Osteocyte (in vitro differentiated cells): ENCODE results near the gene SMYD1. TPM values are rescaled to one million over a fixed set of nuclear protein-coding genes. Genes with fewer than 3 reads are reported as not detected.
A peak's percentile ranks its signal among the peaks of the same experiment; 100 is the strongest.

Source experiments
- DNase-seq: peaks from one replicate; pipeline ENCODE4 v3.0.0; 2021; ENCODE audit warnings: mixed read lengths; ENCODE audit not compliant: unreplicated experiment; ENCODE audit errors: extremely low spot score
- H3K27ac Mint-ChIP-seq: one replicate; pipeline ENCODE4 v1.8.0; 2021; ENCODE audit warnings: mild to moderate bottlenecking, mixed read lengths; ENCODE audit not compliant: unreplicated experiment
- H3K27me3 Mint-ChIP-seq: one replicate; pipeline ENCODE4 v1.8.0; 2021; ENCODE audit warnings: mixed read lengths; ENCODE audit not compliant: unreplicated experiment
- H3K36me3 Mint-ChIP-seq: one replicate; pipeline ENCODE4 v1.8.0; 2021; ENCODE audit warnings: mixed read lengths; ENCODE audit not compliant: unreplicated experiment
- H3K4me1 Mint-ChIP-seq: one replicate; pipeline ENCODE4 v1.8.0; 2021; ENCODE audit warnings: mixed read lengths; ENCODE audit not compliant: unreplicated experiment
- H3K4me3 Mint-ChIP-seq: one replicate; pipeline ENCODE4 v1.8.0; 2021; ENCODE audit warnings: mild to moderate bottlenecking, moderate library complexity, mixed read lengths; ENCODE audit not compliant: unreplicated experiment
- H3K9me3 Mint-ChIP-seq: one replicate; pipeline ENCODE4 v1.8.0; 2021; ENCODE audit warnings: mixed read lengths; ENCODE audit not compliant: unreplicated experiment
- microRNA-seq: library from miRNA; unstranded; fragments of <30 nt; microRNA quantifications from one replicate; pipeline ENCODE4 v1.1.0, GENCODE V29; 2020; ENCODE audit not compliant: unreplicated experiment
- total RNA-seq: library from RNA; stranded (reverse); gene quantifications from 2 replicates; pipeline ENCODE4 v1.2.1, GENCODE V29; 2021
- TF ChIP-seq, protein P1 (sequence below): fragments of 200-600 bp; sonication (generic); IDR thresholded peaks from 2 replicates; pipeline ENCODE4 v1.5.0; 2021; ENCODE audit warnings: antibody characterized with exemption, mild to moderate bottlenecking, moderate library complexity

SMYD1 gene
- total RNA-seq, 1 donor from 2014 or later: not detected

DNA sequence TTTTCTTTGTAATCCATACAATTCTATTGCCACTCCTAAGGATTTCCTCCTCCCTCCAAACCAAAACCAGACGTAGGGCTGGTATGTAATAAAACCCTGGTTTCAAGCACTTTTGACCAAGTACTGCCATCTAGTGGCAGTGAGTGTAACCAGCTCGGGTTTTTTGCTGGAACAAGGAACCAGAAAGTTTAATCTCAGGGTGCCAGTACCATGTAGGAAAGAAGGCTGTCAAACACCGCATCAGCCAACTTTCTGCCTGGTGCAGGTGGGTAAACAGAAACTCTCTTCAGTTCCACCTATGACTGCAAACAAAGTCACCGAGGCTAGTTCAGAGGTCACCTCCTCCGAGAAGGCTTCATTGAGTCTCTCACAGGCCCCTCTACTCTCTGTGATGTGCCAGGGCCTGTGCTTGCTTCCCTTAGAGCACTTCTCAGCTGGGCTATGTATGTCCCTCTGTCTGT lies 92.4 kb downstream of the SMYD1 start:
- Mint-ChIP-seq H3K27me3 (peaks cover 29% of the 10 kb centered on the region), H3K9me3 (no peaks in the 10 kb centered on the region), H3K36me3 (no peaks in the 10 kb centered on the region), H3K27ac (no peak overlapping the region), H3K4me3 (no peak overlapping the region), H3K4me1 (no peaks in the 10 kb centered on the region)
- TF ChIP-seq, protein P1, sequence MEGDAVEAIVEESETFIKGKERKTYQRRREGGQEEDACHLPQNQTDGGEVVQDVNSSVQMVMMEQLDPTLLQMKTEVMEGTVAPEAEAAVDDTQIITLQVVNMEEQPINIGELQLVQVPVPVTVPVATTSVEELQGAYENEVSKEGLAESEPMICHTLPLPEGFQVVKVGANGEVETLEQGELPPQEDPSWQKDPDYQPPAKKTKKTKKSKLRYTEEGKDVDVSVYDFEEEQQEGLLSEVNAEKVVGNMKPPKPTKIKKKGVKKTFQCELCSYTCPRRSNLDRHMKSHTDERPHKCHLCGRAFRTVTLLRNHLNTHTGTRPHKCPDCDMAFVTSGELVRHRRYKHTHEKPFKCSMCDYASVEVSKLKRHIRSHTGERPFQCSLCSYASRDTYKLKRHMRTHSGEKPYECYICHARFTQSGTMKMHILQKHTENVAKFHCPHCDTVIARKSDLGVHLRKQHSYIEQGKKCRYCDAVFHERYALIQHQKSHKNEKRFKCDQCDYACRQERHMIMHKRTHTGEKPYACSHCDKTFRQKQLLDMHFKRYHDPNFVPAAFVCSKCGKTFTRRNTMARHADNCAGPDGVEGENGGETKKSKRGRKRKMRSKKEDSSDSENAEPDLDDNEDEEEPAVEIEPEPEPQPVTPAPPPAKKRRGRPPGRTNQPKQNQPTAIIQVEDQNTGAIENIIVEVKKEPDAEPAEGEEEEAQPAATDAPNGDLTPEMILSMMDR: peak; percentile 87
- DNase-seq: no peak

DNA sequence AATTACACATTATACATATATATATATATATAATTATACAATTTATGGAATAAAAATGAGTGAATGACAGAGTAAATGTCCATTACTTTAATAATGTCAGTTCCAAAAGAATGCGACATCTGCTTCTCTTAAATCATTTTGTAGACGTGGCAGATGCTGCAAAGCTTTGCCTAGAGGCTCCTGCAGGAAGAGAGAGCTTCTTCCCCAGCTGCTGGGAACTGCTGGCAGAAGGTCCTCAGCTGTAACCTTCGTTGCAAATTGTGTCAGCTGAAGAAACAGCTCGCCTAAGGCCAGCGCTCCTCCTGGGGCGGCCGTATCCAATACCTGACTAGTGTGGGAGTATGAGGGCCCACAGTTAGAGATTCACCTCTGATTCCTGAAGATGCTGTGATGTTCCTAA lies 92.9 kb downstream of the SMYD1 start:
- TF ChIP-seq, protein P1: no peak
- Mint-ChIP-seq H3K27ac (no peak overlapping the region), H3K4me3 (no peak overlapping the region), H3K27me3 (peaks cover 31% of the 10 kb centered on the region), H3K9me3 (no peaks in the 10 kb centered on the region), H3K4me1 (no peaks in the 10 kb centered on the region), H3K36me3 (no peaks in the 10 kb centered on the region)
- no peak for DNase-seq

DNA sequence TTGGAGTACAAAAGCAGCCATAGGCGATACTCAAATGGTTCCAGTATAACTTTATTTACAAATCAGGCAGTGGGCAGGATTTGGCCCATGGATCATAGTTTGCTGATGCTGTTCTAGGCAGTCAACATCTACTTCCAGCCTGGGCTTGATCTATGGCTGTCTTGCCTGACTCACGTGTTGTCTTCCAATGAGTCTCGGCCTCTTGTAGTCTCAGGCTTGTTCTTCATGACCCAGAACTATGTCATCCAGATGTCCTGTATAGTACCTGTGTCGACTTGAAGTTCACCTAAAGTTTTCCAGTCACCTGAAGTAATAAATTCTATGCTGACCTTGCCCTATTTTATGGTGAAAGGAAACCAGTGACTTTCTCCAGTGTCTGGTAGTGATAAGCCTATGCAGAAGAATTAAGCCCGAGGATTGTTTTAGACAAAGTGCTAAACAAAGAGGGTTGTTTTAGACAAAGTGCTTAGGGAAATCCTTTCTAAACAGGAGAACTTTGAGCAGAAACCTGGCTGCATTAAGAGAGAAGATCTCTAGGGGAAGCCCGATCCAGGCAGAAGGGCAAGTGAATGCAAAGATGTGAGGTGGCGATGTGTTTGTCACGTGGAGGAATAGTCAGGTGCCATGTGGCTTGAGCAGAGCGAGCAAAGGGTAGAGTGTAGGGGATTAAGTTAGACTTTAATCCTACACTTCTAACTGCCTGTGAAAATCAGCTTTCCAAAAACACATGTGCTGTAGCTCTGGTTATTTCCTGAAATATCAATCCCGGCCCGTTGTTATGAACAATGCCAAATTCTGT lies 94.0 kb downstream of the SMYD1 start:
- Mint-ChIP-seq H3K27ac (no peak overlapping the region), H3K9me3 (no peaks in the 10 kb centered on the region), H3K36me3 (no peaks in the 10 kb centered on the region), H3K4me3 (no peak overlapping the region), H3K4me1 (no peaks in the 10 kb centered on the region), H3K27me3 (peaks cover 31% of the 10 kb centered on the region)
- TF ChIP-seq, protein P1: no peak
- DNase-seq: no peak

Small RNA genes lying within 50 kb of the gene (microRNA-seq; reads per million reads assigned to microRNA genes)
- not detected for gene MIR4780

Other genes with a start within 250 kb of the SMYD1 start
- 7.9 and 9.8 TPM in 2 replicates for gene RGPD2, start 242.0 kb upstream of the SMYD1 start, total RNA-seq
- gene RNU2-63P, start 51.3 kb upstream of the SMYD1 start, total RNA-seq: 4.7 TPM in 1 of 2 replicates, not detected in the other
- gene KRCC1, start 12.0 kb upstream of the SMYD1 start, total RNA-seq: 20.8 and 22.4 TPM in 2 replicates
- not detected in 2 replicates for gene FABP1, start 60.2 kb downstream of the SMYD1 start, total RNA-seq
- gene THNSL2, start 102.5 kb downstream of the SMYD1 start, total RNA-seq: 0.19 and 0.26 TPM in 2 replicates